ENCODE measurements around the gene PDE1C.

- TF ChIP-seq CTCF (IDR thresholded peaks at IDR 0.05; ENCODE audit: low read depth, low read length) (no peak), EZH2phosphoT487 (IDR thresholded peaks at IDR 0.05; ENCODE audit: low read depth) (no peak)
These were observed 47.2 kb downstream of the PDE1C start for GRCh38 chr7:32022966-32023365.

Measured in OCI-LY3 (cell line).